BJ (cell line): ENCODE data around the gene CEP97. TPM values are rescaled to one million over a fixed set of nuclear protein-coding genes. Genes with fewer than 3 reads are reported as not detected.

ENCODE experiments used
- CTCF ChIA-PET: fragments of 350-600 bp; formaldehyde crosslinking; extraction: SDS; loops from one replicate; lab custom pipeline; 2021; ENCODE audit warnings: antibody characterized with exemption, inconsistent platforms; lab: Yijun Ruan, JAX
- POLR2A ChIA-PET: fragments of 300-600 bp; sonication (Branson Sonifier 250); formaldehyde crosslinking; extraction: SDS; loops from one replicate; lab custom pipeline; 2021; ENCODE audit warnings: antibody characterized with exemption; lab: Charles Lee
- DNase-seq: peaks from one replicate; pipeline ENCODE4 v3.0.0-alpha.2; 2011; ENCODE audit warnings: low read depth
- H3K27me3 ChIP-seq: 2 replicates; pipeline ENCODE4 v1.6.0; 2011; ENCODE audit warnings: low read length; ENCODE audit not compliant: control insufficient read depth, insufficient read depth
- H3K36me3 ChIP-seq: 2 replicates; pipeline ENCODE4 v1.5.1; 2011; ENCODE audit warnings: low read length; ENCODE audit not compliant: control insufficient read depth, insufficient read depth
- H3K4me3 ChIP-seq: 2 replicates; pipeline ENCODE4 v1.5.1; 2011; ENCODE audit warnings: low read depth, mild to moderate bottlenecking, control low read depth, low read length
- CTCF ChIP-seq: IDR thresholded peaks from 2 replicates; pipeline ENCODE4 v1.5.1; 2011; ENCODE audit warnings: low read depth, mild to moderate bottlenecking, control low read depth, inconsistent platforms, low read length, moderate library complexity; ENCODE audit not compliant: insufficient read depth
- polyA plus RNA-seq: library from polyadenylated mRNA; depleted of rRNA; stranded (reverse); fragments of >200 nt; gene quantifications from 2 replicates; pipeline ENCODE4 v1.2.3, GENCODE V29; 2011

Gene CEP97
- polyA plus RNA-seq, 1 experiment = 1.2 TPM

- CTCF ChIA-PET = interaction anchor here (0.7 to 10.9 kb wide), 14 partner anchors 10 to 896 kb away, joined by 3 to 208 read pairs (median 4); partner anchors contain the start of gene NFKBIZ
- no peak for DNase-seq
- Histone ChIP-seq H3K36me3 (no peaks in the 10 kb centered on the region; the same call in none of the 2 replicates), H3K27me3 (no peaks in the 10 kb centered on the region), H3K4me3 (no peak overlapping the region)
- POLR2A ChIA-PET = no interaction called here
- peak; percentile 52 for TF ChIP-seq CTCF
Observed at GRCh38 chr3:101813817-101814440, 89.5 kb downstream of the CEP97 start.

- Histone ChIP-seq H3K36me3 (no peaks in the 10 kb centered on the region; the same call in none of the 2 replicates), H3K4me3 (no peak overlapping the region), H3K27me3 (no peaks in the 10 kb centered on the region)
- no peak for DNase-seq
- POLR2A ChIA-PET = no interaction called here
- TF ChIP-seq CTCF = no peak
- CTCF ChIA-PET = interaction anchor here (0.7 to 10.9 kb wide), 9 partner anchors 11 to 895 kb away, joined by 3 to 208 read pairs (median 10); partner anchors contain the start of gene NFKBIZ
Observed at GRCh38 chr3:101814835-101815234, 90.4 kb downstream of the CEP97 start.

GRCh38 chr3:101816215-101817149, 92.1 kb downstream of the CEP97 start:
- H3K4me3 ChIP-seq = no peak overlapping the region
- TF ChIP-seq CTCF = no peak
- H3K27me3 ChIP-seq = no peaks in the 10 kb centered on the region
- DNase-seq = peak; percentile 49
- ChIA-PET POLR2A (interaction anchor here (0.6 kb wide), 1 partner anchor 32 kb away, joined by 6 read pairs; the partner anchor contains the start of gene NFKBIZ), CTCF (interaction anchor here (1.0 to 3.3 kb wide), 3 partner anchors 10 to 409 kb away, joined by 3 to 16 read pairs (median 3); no protein-coding TSS in a partner anchor)
- H3K36me3 ChIP-seq = peaks cover 3% of the 10 kb centered on the region

GRCh38 chr3:101817992-101818391, 93.6 kb downstream of the CEP97 start:
- DNase-seq = no peak
- ChIA-PET POLR2A (no interaction called here), CTCF (interaction anchor here (1.6 to 3.3 kb wide), 3 partner anchors 9 to 411 kb away, joined by 4 to 16 read pairs (median 11); no protein-coding TSS in a partner anchor)
- TF ChIP-seq CTCF = no peak
- Histone ChIP-seq H3K27me3 (no peaks in the 10 kb centered on the region), H3K36me3 (peaks cover 5% of the 10 kb centered on the region), H3K4me3 (no peak overlapping the region)

- no peak overlapping the region for H3K4me3 ChIP-seq
- POLR2A ChIA-PET = no interaction called here
- H3K27me3 ChIP-seq = no peaks in the 10 kb centered on the region
- no peak for DNase-seq
- peaks cover 5% of the 10 kb centered on the region for H3K36me3 ChIP-seq
- no peak for TF ChIP-seq CTCF
- CTCF ChIA-PET = no interaction called here
Observed at GRCh38 chr3:101819649-101820206, 95.3 kb downstream of the CEP97 start.
